Fibroblast of villous mesenchyme (primary cell): Measurements from ENCODE around the gene CACNA1C. TPM values are rescaled to one million over a fixed set of nuclear protein-coding genes. Genes with fewer than 3 reads are reported as not detected.
A peak's percentile ranks its signal among the peaks of the same experiment; 100 is the strongest.

Experiments used
- DNase-seq: peaks from one replicate; pipeline ENCODE4 v3.0.0-alpha.2; 2010; ENCODE audit warnings: low read depth
- H3K4me3 ChIP-seq: 2 replicates; pipeline ENCODE4 v1.5.1; 2011; ENCODE audit warnings: low read depth, mild to moderate bottlenecking, low read length
- CTCF ChIP-seq: IDR thresholded peaks from 2 replicates; pipeline ENCODE4 v1.5.1; 2012; ENCODE audit warnings: low read depth, mild to moderate bottlenecking, low read length; ENCODE audit not compliant: insufficient read depth
- total RNA-seq: library from RNA; depleted of rRNA; stranded (reverse); fragments of >200 nt; gene quantifications from 2 replicates; pipeline ENCODE4 v1.2.3, GENCODE V29; 2012

The CACNA1C gene
- total RNA-seq, 1 donor = 11.7 TPM

- TF ChIP-seq CTCF = no peak
Observed at GRCh38 chr12:2390850-2391390, 338.1 kb downstream of the CACNA1C start.

DNA sequence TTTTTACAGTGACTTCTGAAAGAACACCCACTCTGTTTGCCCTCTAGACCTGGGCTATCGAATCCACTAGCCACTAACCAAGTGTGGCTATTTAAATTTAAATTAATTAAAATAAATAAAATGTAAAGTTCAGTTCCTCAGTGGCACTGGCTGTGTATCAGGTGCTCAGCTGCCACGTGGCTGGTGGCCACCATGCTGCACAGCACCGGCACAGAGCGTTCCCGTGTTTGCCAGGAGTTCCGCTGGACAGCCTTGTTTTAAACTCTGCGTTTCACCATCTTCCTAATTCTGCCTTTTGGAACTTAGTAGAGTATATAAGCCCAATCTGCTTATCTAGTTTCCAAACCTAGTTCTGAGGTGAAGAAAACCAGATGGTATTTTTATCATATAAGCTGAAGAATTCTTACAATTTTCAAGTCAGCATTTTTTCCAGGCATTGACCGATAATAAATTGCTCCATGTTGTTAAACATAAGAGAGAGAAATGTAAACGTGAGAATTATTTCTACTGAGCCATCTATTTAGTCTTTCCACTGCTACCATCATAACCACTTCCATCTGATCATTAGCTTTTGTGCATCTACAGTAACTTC lies 339.0 kb downstream of the CACNA1C start:
- H3K4me3 ChIP-seq = no peak overlapping the region
- TF ChIP-seq CTCF = no peak
- DNase-seq = peak; percentile 66

More at GRCh38 chr12:2390850-2391390, 338.1 kb downstream of the CACNA1C start:
- H3K4me3 ChIP-seq = no peak overlapping the region
- no peak for DNase-seq

DNA sequence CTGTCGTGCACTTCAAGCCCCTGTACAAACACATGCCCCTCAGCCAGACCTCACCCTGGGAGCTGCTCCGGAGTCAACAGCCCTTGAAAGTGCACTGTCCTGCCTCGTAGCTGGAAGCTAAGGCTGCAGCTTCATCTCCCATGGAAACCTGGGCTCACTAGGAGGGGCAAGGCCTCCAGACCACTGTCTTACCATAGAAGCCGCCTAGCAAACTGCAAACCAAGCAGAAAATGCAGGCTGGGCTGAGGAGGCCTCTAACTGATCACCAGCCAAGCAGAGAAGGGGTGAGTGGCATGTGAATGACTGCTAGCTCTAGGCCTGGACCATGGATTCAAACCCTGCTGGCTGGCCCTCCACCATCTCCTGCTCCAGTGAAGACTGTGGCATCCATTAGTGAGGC lies 340.2 kb downstream of the CACNA1C start:
- no peak for DNase-seq
- TF ChIP-seq CTCF = no peak
- no peak overlapping the region for H3K4me3 ChIP-seq

DNA sequence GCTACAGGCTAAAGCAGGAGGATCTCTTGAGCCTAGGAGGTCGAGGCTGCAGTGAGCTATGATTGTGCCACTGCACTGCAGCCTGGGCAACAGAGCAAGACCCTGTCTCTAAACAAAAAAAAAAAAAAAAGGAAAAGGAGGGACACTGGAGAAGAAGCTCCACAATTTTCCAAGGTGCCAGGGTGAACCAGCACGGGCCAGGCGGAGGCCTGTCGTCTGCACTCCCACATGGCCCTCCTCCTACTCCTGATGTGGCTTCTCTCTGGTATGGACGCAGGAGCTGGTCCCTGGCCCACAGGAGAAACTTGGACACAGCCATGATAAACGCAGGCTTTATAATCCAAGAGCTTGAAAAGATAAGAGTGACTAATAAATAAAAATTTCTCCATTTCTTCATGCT lies 341.2 kb downstream of the CACNA1C start:
- DNase-seq = no peak
- H3K4me3 ChIP-seq = no peak overlapping the region
- no peak for TF ChIP-seq CTCF

DNA sequence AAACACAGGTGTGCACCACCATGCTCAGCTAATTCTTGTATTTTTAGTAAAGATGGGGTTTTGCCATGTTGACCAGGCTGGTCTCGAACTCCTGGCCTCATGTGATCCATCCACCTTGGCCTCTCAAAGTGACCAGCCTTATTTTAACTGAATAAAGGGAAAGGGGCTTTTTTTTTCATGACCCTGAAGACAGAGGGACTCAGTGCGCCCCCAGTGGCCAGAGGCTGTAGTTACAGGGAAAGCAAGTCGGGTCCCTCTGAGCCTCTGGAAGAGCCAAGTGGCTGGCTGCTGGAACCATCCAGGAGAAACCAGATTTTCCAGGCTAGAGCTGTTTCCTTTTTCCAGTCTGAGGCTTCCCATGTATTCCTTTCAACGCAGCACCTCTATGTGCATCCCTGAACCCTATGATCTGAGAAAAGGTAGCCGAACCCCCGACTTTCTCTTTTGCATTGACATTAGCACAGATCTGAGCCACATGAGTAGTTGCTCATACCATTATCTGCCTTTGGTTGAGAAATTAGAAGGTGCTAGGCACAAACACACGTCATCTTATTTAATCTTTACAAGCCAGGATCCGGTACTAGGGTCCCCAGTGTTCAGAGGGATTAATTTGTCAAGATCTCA lies 342.7 kb downstream of the CACNA1C start:
- H3K4me3 ChIP-seq = no peak overlapping the region
- TF ChIP-seq CTCF = peak; percentile 94
- DNase-seq = peak; percentile 51

DNA sequence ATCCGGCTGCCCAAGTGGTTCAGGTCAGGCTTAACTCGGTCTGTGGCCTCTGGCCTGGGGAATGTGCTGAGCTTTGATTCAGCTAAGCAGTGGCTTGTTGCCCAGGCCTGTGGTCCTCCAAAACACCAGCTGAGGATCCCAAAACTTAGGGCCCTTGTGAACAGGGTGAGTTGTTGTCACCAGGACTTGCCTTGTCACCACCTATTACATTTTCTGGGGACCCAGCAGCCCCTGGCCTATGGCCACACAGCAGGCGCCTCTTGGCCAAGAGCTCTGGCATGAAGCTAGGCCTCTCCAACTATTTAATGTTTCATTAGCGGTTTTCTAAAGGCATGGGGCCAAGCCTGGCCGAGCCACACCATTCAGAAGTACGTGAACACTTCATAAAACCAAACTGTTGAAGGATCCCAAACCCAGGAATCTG lies 343.7 kb downstream of the CACNA1C start:
- peak; percentile 35 for DNase-seq
- no peak for TF ChIP-seq CTCF
- H3K4me3 ChIP-seq = no peak overlapping the region
